Gastroesophageal sphincter (tissue), 3 donors: Measurements from ENCODE around the gene PTPRN2.
"Not testable (repeated sequence)": the region's sequence is repeated elsewhere in the genome, so short reads cannot be mapped to it uniquely, and the experiment has no call there.

Experiments used
- EP300 ChIP-seq: sonication (generic); formaldehyde crosslinking; IDR thresholded peaks from one replicate; pipeline ENCODE4 v1.6.1; 2017; ENCODE audit warnings: antibody characterized with exemption, mild to moderate bottlenecking
- POLR2AphosphoS5 ChIP-seq: sonication (generic); formaldehyde crosslinking; IDR thresholded peaks from one replicate; pipeline ENCODE4 v1.6.1; 2017; ENCODE audit warnings: antibody characterized with exemption
- TF ChIP-seq, protein P1 (sequence below), 4 experiments: fragments of 200-600 bp in 2 of 4; fragments of 450-650 bp in 2 of 4; sonication (generic) in 1 of 4; IDR thresholded peaks; one replicate each; pipeline ENCODE4 v1.5.1; 2017 to 2019; ENCODE audit warnings: antibody characterized with exemption in 4 of 4, mild to moderate bottlenecking in 2 of 4, moderate library complexity in 2 of 4

DNA sequence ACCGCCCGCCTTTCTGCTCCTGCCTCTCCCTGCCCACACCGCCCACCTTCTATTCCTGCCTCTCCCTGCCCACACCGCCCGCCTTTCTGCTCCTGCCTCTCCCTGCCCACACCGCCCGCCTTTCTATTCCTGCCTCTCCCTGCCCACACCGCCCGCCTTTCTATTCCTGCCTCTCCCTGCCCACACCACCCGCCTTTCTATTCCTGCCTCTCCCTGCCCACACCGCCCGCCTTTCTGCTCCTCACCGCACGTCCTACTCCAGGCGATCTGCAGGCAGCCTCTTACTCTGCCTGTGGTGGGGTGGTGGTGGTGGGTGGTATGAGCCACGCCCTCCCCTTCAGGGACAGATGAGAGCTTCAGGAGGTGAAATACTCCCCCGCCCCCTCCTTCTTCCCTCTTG lies 436.4 kb downstream of the PTPRN2 start:
- TF ChIP-seq EP300, POLR2AphosphoS5: not testable (repeated sequence)
- TF ChIP-seq, protein P1, sequence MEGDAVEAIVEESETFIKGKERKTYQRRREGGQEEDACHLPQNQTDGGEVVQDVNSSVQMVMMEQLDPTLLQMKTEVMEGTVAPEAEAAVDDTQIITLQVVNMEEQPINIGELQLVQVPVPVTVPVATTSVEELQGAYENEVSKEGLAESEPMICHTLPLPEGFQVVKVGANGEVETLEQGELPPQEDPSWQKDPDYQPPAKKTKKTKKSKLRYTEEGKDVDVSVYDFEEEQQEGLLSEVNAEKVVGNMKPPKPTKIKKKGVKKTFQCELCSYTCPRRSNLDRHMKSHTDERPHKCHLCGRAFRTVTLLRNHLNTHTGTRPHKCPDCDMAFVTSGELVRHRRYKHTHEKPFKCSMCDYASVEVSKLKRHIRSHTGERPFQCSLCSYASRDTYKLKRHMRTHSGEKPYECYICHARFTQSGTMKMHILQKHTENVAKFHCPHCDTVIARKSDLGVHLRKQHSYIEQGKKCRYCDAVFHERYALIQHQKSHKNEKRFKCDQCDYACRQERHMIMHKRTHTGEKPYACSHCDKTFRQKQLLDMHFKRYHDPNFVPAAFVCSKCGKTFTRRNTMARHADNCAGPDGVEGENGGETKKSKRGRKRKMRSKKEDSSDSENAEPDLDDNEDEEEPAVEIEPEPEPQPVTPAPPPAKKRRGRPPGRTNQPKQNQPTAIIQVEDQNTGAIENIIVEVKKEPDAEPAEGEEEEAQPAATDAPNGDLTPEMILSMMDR (IDR thresholded peaks at IDR 0.05), result not testable (repeated sequence)
